IPS-18c (cell line): ENCODE measurements around the gene CABP2.

Experiments
- H3K4me3 ChIP-seq: 2 replicates; pipeline ENCODE4 v1.7.0; 2013; ENCODE audit warnings: low read depth, mild to moderate bottlenecking, low read length, moderate library complexity; ENCODE audit not compliant: insufficient read depth
- H3K9me3 ChIP-seq: one replicate; pipeline ENCODE4 v1.6.1; 2013; ENCODE audit warnings: mild to moderate bottlenecking, low read length, moderate library complexity; ENCODE audit not compliant: control insufficient read depth, insufficient read depth

Gene CABP2

GRCh38 chr11:67503119-67504004 is 19.9 kb downstream of the CABP2 start:
- Histone ChIP-seq H3K9me3 (no peaks in the 10 kb centered on the region), H3K4me3 (peak overlapping the region; percentile 84)

DNA sequence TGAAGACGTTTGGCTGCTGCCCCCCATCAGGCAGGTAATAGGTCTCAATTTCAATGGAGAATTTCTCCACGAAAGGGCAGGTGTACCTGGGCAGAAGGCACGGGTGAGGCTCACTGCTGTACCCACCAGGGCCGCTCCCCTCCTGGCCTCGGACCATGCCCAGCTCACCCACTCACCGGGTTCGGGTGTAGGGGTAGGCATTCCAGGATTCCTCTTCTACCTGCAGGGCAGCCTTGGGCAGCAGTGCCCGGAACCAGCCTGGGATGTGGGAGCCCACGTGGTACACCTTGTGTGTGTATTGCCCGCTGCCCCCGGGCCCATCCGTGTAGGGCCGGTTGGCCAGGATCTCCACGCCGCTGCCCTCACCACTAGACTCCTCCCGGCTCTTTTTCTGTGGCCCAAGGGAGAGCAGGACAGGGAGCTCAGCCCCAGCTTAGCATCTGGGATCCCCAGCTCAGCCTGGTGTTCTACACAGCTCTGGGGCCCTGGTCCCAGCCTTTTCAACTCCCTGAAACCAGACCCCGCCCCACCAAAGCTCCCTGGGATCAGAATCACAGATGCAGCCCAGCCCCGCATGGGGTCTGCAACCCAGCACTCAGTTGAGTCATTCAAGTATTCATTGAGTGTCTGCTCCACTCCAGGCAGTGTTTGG is 20.8 kb downstream of the CABP2 start:
- H3K4me3 ChIP-seq = no peak overlapping the region
- H3K9me3 ChIP-seq = no peaks in the 10 kb centered on the region

DNA sequence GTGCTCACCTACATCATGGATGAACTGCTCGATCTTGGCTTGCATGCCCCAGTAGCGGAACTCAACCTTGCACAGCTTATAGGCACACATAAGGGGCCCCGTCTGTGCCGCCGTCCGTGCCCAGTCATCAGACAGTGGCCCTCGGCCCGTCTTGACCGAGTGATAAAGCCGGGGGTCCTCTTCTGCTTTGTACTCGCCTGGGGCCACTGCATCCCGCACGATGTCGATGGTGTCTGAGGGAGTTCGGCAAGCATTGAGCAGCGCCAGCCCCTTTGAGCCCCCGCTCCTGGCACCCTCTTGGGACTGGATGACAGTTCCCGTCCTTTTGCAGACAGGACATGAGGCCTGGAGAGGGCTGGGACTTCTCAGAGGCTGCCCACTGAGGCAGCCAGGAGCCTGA is 21.4 kb downstream of the CABP2 start:
- Histone ChIP-seq H3K4me3 (no peak overlapping the region), H3K9me3 (no peaks in the 10 kb centered on the region)

DNA sequence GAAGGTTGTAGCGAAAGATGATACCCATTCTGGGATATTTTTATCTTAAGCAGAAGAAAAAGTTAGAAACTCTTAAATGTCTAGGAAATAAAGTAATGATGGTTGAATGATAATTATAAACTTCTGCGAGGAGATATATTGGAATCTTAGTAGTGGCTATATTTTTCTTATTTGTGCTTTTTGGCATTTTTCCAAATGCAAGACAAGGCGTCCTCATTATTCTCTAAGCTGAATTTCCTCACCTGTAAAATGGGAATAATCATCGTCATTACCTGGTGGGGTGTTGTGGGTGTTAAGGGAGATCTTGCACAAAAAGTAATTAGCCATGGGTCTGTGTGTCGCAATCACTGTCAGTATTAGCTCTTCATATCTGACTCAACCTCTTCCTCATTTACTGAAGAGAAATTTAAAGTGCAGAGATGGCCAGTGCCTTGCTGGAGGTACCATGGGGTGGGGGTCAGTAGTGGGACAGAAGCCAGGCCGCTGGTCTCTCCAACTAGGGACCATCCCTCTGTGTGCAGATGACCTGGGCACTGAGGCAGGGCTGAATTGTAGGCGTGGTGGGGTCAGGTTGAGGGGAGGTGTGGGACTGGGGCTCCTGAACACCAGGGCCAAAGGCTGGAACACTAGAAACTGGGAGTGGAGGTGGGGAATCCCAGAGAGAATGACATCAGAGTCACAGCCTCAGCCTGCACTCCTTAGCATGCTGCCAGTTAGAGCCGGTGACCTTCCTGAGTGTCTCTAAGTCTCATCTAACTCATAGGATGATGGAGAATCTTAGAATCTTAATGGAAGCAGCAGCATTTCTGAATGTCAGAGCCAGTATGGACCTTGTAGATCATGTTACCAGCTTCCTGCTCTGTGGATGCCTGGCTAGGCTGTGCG is 22.2 kb downstream of the CABP2 start:
- no peaks in the 10 kb centered on the region for H3K9me3 ChIP-seq
- no peak overlapping the region for H3K4me3 ChIP-seq

DNA sequence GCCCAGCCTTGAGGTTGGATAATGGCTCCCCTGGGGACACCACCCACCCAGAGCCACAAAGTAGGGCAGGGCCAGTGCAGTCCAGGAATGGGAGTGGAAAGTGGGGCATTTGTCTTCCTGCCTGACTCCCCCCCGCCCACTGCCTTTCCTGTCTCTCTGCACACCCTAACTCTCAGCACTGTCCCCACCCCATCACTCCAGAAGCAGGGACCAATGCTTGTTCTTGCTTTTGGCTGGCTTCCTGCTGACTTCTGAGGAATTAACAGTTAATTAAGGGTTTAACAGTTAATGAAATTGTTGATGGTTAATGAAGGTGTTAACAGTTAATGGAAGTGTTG is 22.8 kb downstream of the CABP2 start:
- Histone ChIP-seq H3K9me3 (no peaks in the 10 kb centered on the region), H3K4me3 (no peak overlapping the region)

DNA sequence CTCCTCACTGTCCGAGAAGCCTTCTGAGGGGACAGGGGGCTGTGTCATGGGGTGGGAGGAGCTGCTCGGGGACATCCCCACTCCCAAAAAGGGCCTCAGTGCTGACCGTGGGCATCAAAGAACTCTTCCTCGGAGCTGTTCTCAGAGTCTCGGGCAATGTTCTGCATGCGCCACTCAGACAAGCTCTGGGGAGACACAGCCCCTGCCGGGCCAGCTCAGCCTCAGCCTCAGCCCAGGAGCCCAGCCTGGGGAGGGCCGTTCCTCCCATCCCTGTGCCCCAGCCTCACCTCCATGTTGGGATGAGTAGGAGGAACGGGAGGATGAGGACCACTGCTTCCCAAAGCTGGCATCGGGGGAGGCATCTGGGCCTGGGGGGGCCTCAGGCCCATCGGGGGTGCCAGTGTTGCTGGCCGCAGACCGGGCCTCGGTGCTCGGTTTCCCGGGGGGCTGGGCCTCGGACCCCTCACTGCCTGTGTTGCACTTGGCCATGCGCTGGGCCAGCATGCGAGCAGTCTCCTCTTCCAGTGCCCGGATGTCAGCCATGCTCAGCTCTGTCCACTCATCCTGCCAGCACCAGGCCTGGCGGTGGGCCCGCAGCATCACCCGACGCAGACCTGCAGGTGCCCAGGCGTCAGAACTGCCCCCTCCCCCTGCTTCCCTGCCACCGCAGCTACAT is 23.3 kb downstream of the CABP2 start:
- no peak overlapping the region for H3K4me3 ChIP-seq

DNA sequence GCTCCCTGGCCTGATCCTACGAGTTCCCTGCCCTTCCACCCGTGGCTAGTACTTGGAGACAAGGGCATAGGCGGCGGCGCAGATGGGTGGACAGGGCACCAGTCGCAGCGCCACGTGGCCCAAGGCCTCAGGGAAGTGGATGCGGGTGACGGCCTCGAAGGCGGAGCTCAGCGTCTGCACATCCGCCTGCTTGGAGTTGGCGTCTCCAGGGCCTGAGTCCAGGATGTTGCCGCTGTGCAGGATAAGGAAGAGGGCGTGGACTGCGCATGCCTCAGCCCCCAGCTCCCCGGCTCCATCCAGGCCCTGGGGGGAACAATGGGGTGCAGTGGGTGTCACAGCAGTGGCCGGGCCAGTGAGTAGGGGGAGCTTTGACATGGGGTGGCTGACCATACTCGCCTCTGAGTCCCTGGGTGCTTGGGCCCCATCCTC is 24.7 kb downstream of the CABP2 start:
- Histone ChIP-seq H3K4me3 (no peak overlapping the region), H3K9me3 (no peaks in the 10 kb centered on the region)

More for the DNA sequence above, 23.3 kb downstream of the CABP2 start:
- no peaks in the 10 kb centered on the region for H3K9me3 ChIP-seq

- Histone ChIP-seq H3K9me3 (no peaks in the 10 kb centered on the region), H3K4me3 (no peak overlapping the region)
Observed at GRCh38 chr11:67497656-67498291, 25.5 kb downstream of the CABP2 start.

DNA sequence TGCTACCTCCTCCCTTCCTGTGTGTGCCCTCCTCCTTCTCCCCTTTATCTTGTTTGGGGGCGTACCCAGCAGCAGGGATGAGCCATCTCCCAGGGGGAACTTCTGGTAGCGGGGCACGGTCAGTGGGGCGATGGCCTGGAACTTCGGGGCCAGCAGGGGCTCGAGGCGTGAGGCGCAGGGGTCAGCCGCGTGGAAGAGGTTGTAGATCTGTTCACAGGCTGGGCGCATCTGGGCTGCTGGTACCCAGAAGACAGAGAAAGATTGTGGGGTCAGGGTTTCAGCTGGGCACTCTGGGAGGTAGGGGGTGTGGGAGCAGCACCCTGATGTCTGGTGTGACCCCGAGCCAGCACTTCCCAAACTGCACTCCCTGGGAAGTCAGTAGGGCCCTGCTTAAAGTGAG is 27.1 kb downstream of the CABP2 start:
- H3K9me3 ChIP-seq = no peaks in the 10 kb centered on the region

GRCh38 chr11:67495234-67496005 is 27.8 kb downstream of the CABP2 start:
- no peaks in the 10 kb centered on the region for H3K9me3 ChIP-seq
- H3K4me3 ChIP-seq = no peak overlapping the region

More for the DNA sequence above, 27.1 kb downstream of the CABP2 start:
- H3K4me3 ChIP-seq = no peak overlapping the region

DNA sequence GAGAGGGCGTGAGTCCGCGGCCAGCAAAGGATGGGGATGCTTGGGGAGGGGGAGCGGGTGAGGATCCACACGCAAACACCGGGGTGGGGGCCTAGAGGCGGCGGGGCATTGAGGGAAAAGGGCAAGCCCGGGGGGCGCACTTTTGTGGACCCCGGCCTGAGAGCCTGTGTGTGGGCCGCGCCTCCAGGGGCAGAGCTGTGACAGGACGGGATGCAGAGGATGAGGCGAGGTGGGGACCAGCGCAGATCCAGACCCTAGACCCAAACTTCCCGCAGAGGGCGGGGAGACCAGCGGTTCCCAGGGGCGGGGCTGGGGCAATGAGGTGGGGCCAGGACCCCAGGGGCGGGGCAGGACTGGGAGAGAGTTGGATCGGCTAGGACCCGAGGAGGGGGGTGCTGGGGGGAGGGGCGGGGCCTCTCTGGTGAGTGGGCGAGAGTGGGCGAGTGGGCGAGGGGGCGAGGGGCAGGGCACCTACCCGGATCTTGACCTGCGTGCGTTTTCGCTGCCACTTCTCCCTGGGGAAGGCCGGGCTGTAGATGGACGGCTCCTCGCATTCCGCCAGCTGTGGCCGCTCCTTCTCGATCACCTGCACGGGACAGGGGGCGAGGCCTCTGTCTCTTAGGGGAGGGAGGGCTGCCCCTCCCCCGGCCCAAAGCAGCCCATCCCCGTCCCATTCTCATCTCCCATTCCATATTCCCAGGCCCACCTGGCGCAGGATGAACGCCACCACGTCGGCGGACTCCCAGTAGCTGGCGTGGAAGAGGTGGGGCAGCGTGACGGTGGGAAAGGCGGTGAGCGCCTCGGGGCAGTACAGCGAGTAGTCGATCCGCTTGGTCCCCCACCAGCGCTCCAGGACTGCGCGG is 28.6 kb downstream of the CABP2 start:
- Histone ChIP-seq H3K4me3 (no peak overlapping the region), H3K9me3 (no peaks in the 10 kb centered on the region)

GRCh38 chr11:67493548-67494370 is 29.5 kb downstream of the CABP2 start:
- H3K4me3 ChIP-seq = no peak overlapping the region
- H3K9me3 ChIP-seq = no peaks in the 10 kb centered on the region

GRCh38 chr11:67492801-67493547 is 30.3 kb downstream of the CABP2 start:
- Histone ChIP-seq H3K9me3 (no peaks in the 10 kb centered on the region), H3K4me3 (no peak overlapping the region; the same call in 1 of the 2 replicates)
